Measurements from ENCODE around the gene ARHGAP25. TPM values are rescaled to one million over a fixed set of nuclear protein-coding genes. Genes with fewer than 3 reads are reported as not detected.

Gene ARHGAP25
- polyA plus RNA-seq, 1 experiment: 0.55 TPM

- Histone ChIP-seq H3K27me3 (ENCODE audit: control insufficient read depth, insufficient read depth, low read length) (peaks cover 3% of the 10 kb centered on the region), H3K4me3 (ENCODE audit: low read depth, low read length) (no peak overlapping the region)
- POLR2A ChIA-PET: no interaction called here
Observed at GRCh38 chr2:68784915-68785314, 50.3 kb downstream of the ARHGAP25 start.

GRCh38 chr2:68787356-68787755 is 52.7 kb downstream of the ARHGAP25 start:
- TF ChIP-seq CTCF (IDR thresholded peaks at IDR 0.05; ENCODE audit: low read depth, low read length): no peak
- ChIA-PET POLR2A (no interaction called here), CTCF (interaction anchor here (0.6 to 1.0 kb wide), 2 partner anchors 35 to 1282 kb away, joined by 3 read pairs; no protein-coding TSS in a partner anchor)
- H3K9me3 ChIP-seq (ENCODE audit: control insufficient read depth, insufficient read depth, low read length): no peaks in the 10 kb centered on the region
- no peak overlapping the region for H3K27ac ChIP-seq (ENCODE audit: low read depth, low read length)
- no peak for DNase-seq (ENCODE audit: low read depth, low spot score)
- H3K27me3 ChIP-seq (ENCODE audit: control insufficient read depth, insufficient read depth, low read length): peaks cover 3% of the 10 kb centered on the region
- H3K4me3 ChIP-seq (ENCODE audit: low read depth, low read length): no peak overlapping the region

More at GRCh38 chr2:68784915-68785314, 50.3 kb downstream of the ARHGAP25 start:
- no peak for DNase-seq (ENCODE audit: low read depth, low spot score)
- H3K9me3 ChIP-seq (ENCODE audit: control insufficient read depth, insufficient read depth, low read length): no peaks in the 10 kb centered on the region
- TF ChIP-seq CTCF (IDR thresholded peaks at IDR 0.05; ENCODE audit: low read depth, low read length): no peak
- H3K27ac ChIP-seq (ENCODE audit: low read depth, low read length): no peak overlapping the region
- CTCF ChIA-PET: no interaction called here

GRCh38 chr2:68789603-68790002 is 55.0 kb downstream of the ARHGAP25 start:
- no peak for DNase-seq (ENCODE audit: low read depth, low spot score)
- CTCF ChIA-PET: no interaction called here
- no peak for TF ChIP-seq CTCF (IDR thresholded peaks at IDR 0.05; ENCODE audit: low read depth, low read length)
- Histone ChIP-seq H3K9me3 (ENCODE audit: control insufficient read depth, insufficient read depth, low read length) (no peaks in the 10 kb centered on the region), H3K4me3 (ENCODE audit: low read depth, low read length) (no peak overlapping the region), H3K27ac (ENCODE audit: low read depth, low read length) (no peak overlapping the region), H3K27me3 (ENCODE audit: control insufficient read depth, insufficient read depth, low read length) (no peaks in the 10 kb centered on the region)
- POLR2A ChIA-PET: no interaction called here

GRCh38 chr2:68790600-68790999 is 56.0 kb downstream of the ARHGAP25 start:
- no peaks in the 10 kb centered on the region for H3K27me3 ChIP-seq (ENCODE audit: control insufficient read depth, insufficient read depth, low read length)
- no peak for DNase-seq (ENCODE audit: low read depth, low spot score)
- CTCF ChIA-PET: no interaction called here
- H3K9me3 ChIP-seq (ENCODE audit: control insufficient read depth, insufficient read depth, low read length): no peaks in the 10 kb centered on the region
- TF ChIP-seq CTCF (IDR thresholded peaks at IDR 0.05; ENCODE audit: low read depth, low read length): no peak
- no peak overlapping the region for H3K4me3 ChIP-seq (ENCODE audit: low read depth, low read length)
- no peak overlapping the region for H3K27ac ChIP-seq (ENCODE audit: low read depth, low read length)
- POLR2A ChIA-PET: no interaction called here

- no peak overlapping the region for H3K27ac ChIP-seq (ENCODE audit: low read depth, low read length)
- H3K4me3 ChIP-seq (ENCODE audit: low read depth, low read length): no peak overlapping the region
- no peaks in the 10 kb centered on the region for H3K27me3 ChIP-seq (ENCODE audit: control insufficient read depth, insufficient read depth, low read length)
- ChIA-PET CTCF (no interaction called here), POLR2A (no interaction called here)
- DNase-seq (ENCODE audit: low read depth, low spot score): no peak
- TF ChIP-seq CTCF (IDR thresholded peaks at IDR 0.05; ENCODE audit: low read depth, low read length): no peak
- H3K9me3 ChIP-seq (ENCODE audit: control insufficient read depth, insufficient read depth, low read length): no peaks in the 10 kb centered on the region
Observed at GRCh38 chr2:68791914-68792313, 57.3 kb downstream of the ARHGAP25 start.

All from AG04450 (cell line).